ENCODE data around the gene ZBTB38.

The ZBTB38 gene

GRCh38 chr3:141368925-141369794 is 856 bp downstream of the ZBTB38 start:
- DNase-seq, result no peak

- peak; percentile 83 for DNase-seq
Observed at GRCh38 chr3:141370065-141370533, 1.8 kb downstream of the ZBTB38 start.

- DNase-seq, result no peak
Observed at GRCh38 chr3:141371882-141372281, 3.6 kb downstream of the ZBTB38 start.

GRCh38 chr3:141372656-141373055 is 4.4 kb downstream of the ZBTB38 start:
- DNase-seq, result no peak

GRCh38 chr3:141373232-141373631 is 4.9 kb downstream of the ZBTB38 start:
- DNase-seq, result no peak

GRCh38 chr3:141373768-141374526 is 5.6 kb downstream of the ZBTB38 start:
- no peak for DNase-seq

- DNase-seq, result no peak
Observed at GRCh38 chr3:141375381-141376301, 7.3 kb downstream of the ZBTB38 start.

- DNase-seq, result no peak
Observed at GRCh38 chr3:141377377-141377776, 9.1 kb downstream of the ZBTB38 start.

GRCh38 chr3:141378556-141378955 is 10.3 kb downstream of the ZBTB38 start:
- DNase-seq, result no peak

GRCh38 chr3:141379250-141379966 is 11.1 kb downstream of the ZBTB38 start:
- no peak for DNase-seq

- no peak for DNase-seq
Observed at GRCh38 chr3:141380279-141380678, 12.0 kb downstream of the ZBTB38 start.

GRCh38 chr3:141380987-141381386 is 12.7 kb downstream of the ZBTB38 start:
- DNase-seq, result no peak

- no peak for DNase-seq
Observed at GRCh38 chr3:141382571-141382970, 14.3 kb downstream of the ZBTB38 start.

- DNase-seq, result no peak
Observed at GRCh38 chr3:141383555-141384129, 15.3 kb downstream of the ZBTB38 start.

GRCh38 chr3:141384157-141384556 is 15.9 kb downstream of the ZBTB38 start:
- DNase-seq, result no peak

- no peak for DNase-seq
Observed at GRCh38 chr3:141384575-141384974, 16.3 kb downstream of the ZBTB38 start.

- DNase-seq, result no peak
Observed at GRCh38 chr3:141385406-141386125, 17.3 kb downstream of the ZBTB38 start.

GRCh38 chr3:141386126-141386488 is 17.8 kb downstream of the ZBTB38 start:
- no peak for DNase-seq

GRCh38 chr3:141386611-141387111 is 18.4 kb downstream of the ZBTB38 start:
- DNase-seq, result no peak

GRCh38 chr3:141387516-141387915 is 19.2 kb downstream of the ZBTB38 start:
- DNase-seq, result no peak

- DNase-seq, result no peak
Observed at GRCh38 chr3:141388395-141388794, 20.1 kb downstream of the ZBTB38 start.
